Naive thymus-derived CD4-positive, alpha-beta T cell (primary cell): ENCODE results near the gene TRIM17. TPM values are rescaled to one million over a fixed set of nuclear protein-coding genes. Genes with fewer than 3 reads are reported as not detected.

ENCODE experiments used
- ATAC-seq: fragments of 150-1000 bp; cut with Tn5 transposase; 2 replicates; pipeline ENCODE4 v1.10.0; 2021; ENCODE audit warnings: mild to moderate bottlenecking, moderate library complexity
- CTCF ChIA-PET: fragments of 350-600 bp; sonication (Branson Sonifier 250); formaldehyde crosslinking; loops from one replicate; lab custom pipeline; 2021; ENCODE audit warnings: antibody characterized with exemption; lab: Charles Lee
- POLR2A ChIA-PET: fragments of 350-600 bp; sonication (Branson Sonifier 250); formaldehyde crosslinking; loops from one replicate; lab custom pipeline; 2021; ENCODE audit warnings: antibody characterized with exemption, inconsistent platforms; lab: Charles Lee
- DNase-seq, 9 donors: peaks; one replicate each; pipeline versions ENCODE4 v3.0.0 to v3.0.0-alpha.2; 2020 to 2022; ENCODE audit warnings: mixed read lengths in 1 of 9
- H3K27ac ChIP-seq: one replicate; pipeline ENCODE4 v1.7.0; 2013; ENCODE audit warnings: mild to moderate bottlenecking, low read depth, low read length, moderate library complexity
- H3K27me3 ChIP-seq, 2 donors: one replicate each; pipeline ENCODE4 v1.7.0; 2013; ENCODE audit warnings: low read length in 2 of 2, mild to moderate bottlenecking in 2 of 2, moderate library complexity in 2 of 2; ENCODE audit not compliant: control insufficient read depth in 2 of 2, insufficient read depth in 2 of 2
- H3K36me3 ChIP-seq, 3 experiments: 1 replicate in 2 of 3; 2 replicates in 1 of 3; pipeline ENCODE4 v1.7.0; 2013; ENCODE audit warnings: low read length in 3 of 3, mild to moderate bottlenecking in 3 of 3, moderate library complexity in 1 of 3; ENCODE audit not compliant: insufficient read depth in 3 of 3, control insufficient read depth in 2 of 3
- H3K4me1 ChIP-seq, 2 donors: one replicate each; pipeline ENCODE4 v1.7.0; 2013; ENCODE audit warnings: low read length in 2 of 2, mild to moderate bottlenecking in 2 of 2, moderate library complexity in 1 of 2; ENCODE audit not compliant: control insufficient read depth in 2 of 2, insufficient read depth in 2 of 2
- H3K4me3 ChIP-seq: 2 replicates; pipeline ENCODE4 v1.7.0; 2013; ENCODE audit warnings: mild to moderate bottlenecking, low read length
- H3K9me3 ChIP-seq, 3 experiments: 1 replicate in 2 of 3; 2 replicates in 1 of 3; pipeline ENCODE4 v1.7.0; 2013; ENCODE audit warnings: low read length in 3 of 3; ENCODE audit not compliant: control insufficient read depth in 2 of 3
- H3K27ac Mint-ChIP-seq, 9 donors: one replicate each; pipeline ENCODE4 v1.8.0; 2020 to 2022; ENCODE audit warnings: mixed read lengths in 9 of 9, mild to moderate bottlenecking in 8 of 9, moderate library complexity in 5 of 9, inconsistent platforms in 2 of 9
- H3K27me3 Mint-ChIP-seq, 5 donors: one replicate each; pipeline ENCODE4 v1.8.0; 2021 to 2022; ENCODE audit warnings: mixed read lengths in 5 of 5, mild to moderate bottlenecking in 1 of 5
- H3K36me3 Mint-ChIP-seq, 5 donors: one replicate each; pipeline ENCODE4 v1.8.0; 2020 to 2022; ENCODE audit warnings: mixed read lengths in 5 of 5, mild to moderate bottlenecking in 3 of 5, inconsistent platforms in 1 of 5
- H3K4me1 Mint-ChIP-seq, 7 donors: one replicate each; pipeline ENCODE4 v1.8.0; 2020 to 2022; ENCODE audit warnings: mixed read lengths in 7 of 7, mild to moderate bottlenecking in 3 of 7, inconsistent platforms in 1 of 7
- H3K4me3 Mint-ChIP-seq, 10 donors: one replicate each; pipeline ENCODE4 v1.8.0; 2020 to 2022; ENCODE audit warnings: mild to moderate bottlenecking in 10 of 10, mixed read lengths in 10 of 10, moderate library complexity in 6 of 10, inconsistent platforms in 2 of 10
- H3K9me3 Mint-ChIP-seq, 11 donors: one replicate each; pipeline ENCODE4 v1.8.0; 2020 to 2022; ENCODE audit warnings: mixed read lengths in 11 of 11, mild to moderate bottlenecking in 4 of 11, inconsistent platforms in 1 of 11, moderate library complexity in 1 of 11
- intact Hi-C, 2 donors: fragments of 100-400 bp; cut with micrococcal nuclease; formaldehyde crosslinking; loops; one replicate each; pipeline ENCODE4 v1.15.1; 2023
- polyA plus RNA-seq, 2 donors: library from polyadenylated mRNA; unstranded; fragments of 300-500 nt; fragmentation: Illumina TruSeq; gene quantifications; one replicate each; pipeline ENCODE4 v1.2.3, GENCODE V29; 2021
- total RNA-seq, 6 experiments: library from RNA in 5 of 6; stranded (reverse) in 5 of 6; gene quantifications; 1 replicate in 5 of 6; 2 replicates in 1 of 6; pipeline ENCODE4 v1.2.3 and lab custom pipeline; 2021 to 2026

TRIM17 gene
- total and polyA plus RNA-seq, 7 experiments from 2014 or later, result 0.18 to 2.5 (median 1.00) TPM

DNA sequence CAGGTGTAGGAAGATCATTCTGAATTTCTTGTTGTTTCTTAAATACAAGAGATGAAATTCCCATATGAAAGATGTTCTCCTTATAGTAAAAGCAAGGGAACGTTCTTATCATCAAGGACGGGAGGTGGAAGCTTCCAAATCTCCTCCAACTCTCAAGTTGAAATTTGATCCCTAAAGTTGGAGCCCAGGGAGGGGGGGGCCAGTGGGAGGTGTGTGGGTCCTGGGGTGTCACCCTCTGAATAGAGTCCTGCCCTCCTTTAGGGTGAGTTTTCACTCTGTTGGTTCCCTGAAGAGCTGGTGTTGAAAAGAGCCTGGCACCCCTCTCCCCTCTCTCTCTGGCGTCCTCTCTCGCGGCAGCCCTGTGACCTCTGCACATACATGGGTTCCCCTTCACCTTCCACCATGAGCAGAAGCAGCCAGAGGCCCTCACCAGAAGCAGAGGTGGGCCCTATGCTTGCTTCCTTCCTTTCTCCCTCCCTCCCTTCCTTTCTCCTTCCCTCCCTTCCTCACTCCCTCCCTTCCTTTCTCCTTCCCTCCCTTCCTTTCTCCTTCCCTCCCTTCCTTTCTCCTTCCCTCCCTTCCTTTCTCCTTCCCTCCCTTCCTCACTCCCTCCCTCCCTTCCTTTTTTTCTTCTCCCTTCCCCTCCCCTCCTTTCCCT is 10.0 kb upstream of the TRIM17 start:
- ATAC-seq (no peak), DNase-seq (no peak)
- Histone ChIP-seq H3K4me3 (no peak overlapping the region), H3K27ac (no peak overlapping the region), H3K27me3 (no peaks in the 10 kb centered on the region), H3K36me3 (no peaks in the 10 kb centered on the region), H3K4me1 (no peaks in the 10 kb centered on the region), H3K9me3 (no peaks in the 10 kb centered on the region)
- ChIA-PET POLR2A (interaction anchor here (0.7 to 1.0 kb wide), 2 partner anchors 18 to 35 kb away, joined by 3 to 4 read pairs; no protein-coding TSS in a partner anchor), CTCF (no interaction called here)
- H3K4me1 Mint-ChIP-seq, result peaks cover 0 to 3% (median 0%) of the 10 kb centered on the region in 7 donors
- H3K36me3 Mint-ChIP-seq, result peaks cover 0 to 6% (median 0%) of the 10 kb centered on the region in 5 donors
- intact Hi-C loops, result no loop called here
- no peak overlapping the region for H3K27ac Mint-ChIP-seq
- peaks cover 7 to 33% (median 26%) of the 10 kb centered on the region in 5 donors for H3K27me3 Mint-ChIP-seq
- no peaks in the 10 kb centered on the region for H3K9me3 Mint-ChIP-seq
- no peak overlapping the region for H3K4me3 Mint-ChIP-seq

DNA sequence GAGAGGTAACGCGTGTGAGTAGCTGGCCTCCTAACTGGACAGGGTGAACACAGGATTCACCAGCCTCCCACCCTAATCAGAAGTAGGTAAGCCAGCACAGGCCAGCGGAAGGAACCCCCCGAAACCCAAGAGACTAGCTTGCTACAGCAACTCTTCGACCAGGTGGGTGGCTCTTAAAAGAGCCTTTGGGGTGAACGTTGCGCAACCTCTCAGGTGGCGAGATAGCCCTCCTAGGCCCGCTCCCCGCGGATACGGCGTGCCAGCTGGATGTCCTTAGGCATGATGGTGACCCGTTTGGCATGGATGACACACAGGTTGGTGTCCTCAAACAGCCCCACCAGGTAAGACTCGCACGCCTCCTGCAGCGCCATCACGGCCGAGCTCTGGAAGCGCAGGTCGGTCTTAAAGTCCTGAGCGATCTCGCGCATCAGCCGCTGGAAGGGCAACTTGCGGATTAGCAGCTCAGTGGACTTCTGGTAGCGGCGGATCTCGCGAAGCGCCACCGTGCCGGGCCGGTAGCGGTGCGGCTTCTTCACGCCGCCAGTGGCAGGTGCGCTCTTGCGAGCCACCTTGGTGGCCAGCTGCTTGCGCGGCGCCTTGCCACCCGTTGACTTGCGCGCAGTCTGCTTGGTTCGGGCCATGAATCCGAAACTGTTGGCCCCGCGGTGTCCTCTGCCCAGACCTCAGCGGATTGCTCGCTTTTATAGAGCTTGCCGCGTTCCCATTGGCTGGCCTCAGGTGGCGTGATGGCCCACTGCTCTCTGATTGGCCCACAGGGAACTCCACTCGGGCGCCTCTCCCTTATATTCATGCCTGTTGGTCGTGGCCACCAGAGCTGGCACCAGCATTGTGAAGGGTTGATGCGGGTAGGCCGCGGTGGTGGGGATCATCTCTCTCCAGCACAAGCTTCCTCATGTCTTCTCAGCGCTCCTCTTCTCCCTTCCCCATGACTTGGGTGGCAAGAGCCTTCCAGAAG is 8.3 kb upstream of the TRIM17 start:
- intact Hi-C loops, result no loop called here
- H3K36me3 Mint-ChIP-seq, result peaks cover 0 to 13% (median 0%) of the 10 kb centered on the region in 5 donors
- Histone ChIP-seq H3K36me3 (no peaks in the 10 kb centered on the region), H3K4me1 (no peaks in the 10 kb centered on the region), H3K9me3 (no peaks in the 10 kb centered on the region), H3K27me3 (no peaks in the 10 kb centered on the region), H3K27ac (no peak overlapping the region), H3K4me3 (no peak overlapping the region)
- no peak overlapping the region for H3K4me3 Mint-ChIP-seq
- ChIA-PET POLR2A (interaction anchor here (0.6 kb wide), 1 partner anchor 15 kb away, joined by 3 read pairs; no protein-coding TSS in a partner anchor), CTCF (no interaction called here)
- peaks cover 5 to 34% (median 18%) of the 10 kb centered on the region in 5 donors for H3K27me3 Mint-ChIP-seq
- H3K9me3 Mint-ChIP-seq, result no peaks in the 10 kb centered on the region
- H3K27ac Mint-ChIP-seq, result no peak overlapping the region
- ATAC-seq, result no peak
- peaks cover 0 to 12% (median 0%) of the 10 kb centered on the region in 7 donors for H3K4me1 Mint-ChIP-seq
- no peak for DNase-seq

DNA sequence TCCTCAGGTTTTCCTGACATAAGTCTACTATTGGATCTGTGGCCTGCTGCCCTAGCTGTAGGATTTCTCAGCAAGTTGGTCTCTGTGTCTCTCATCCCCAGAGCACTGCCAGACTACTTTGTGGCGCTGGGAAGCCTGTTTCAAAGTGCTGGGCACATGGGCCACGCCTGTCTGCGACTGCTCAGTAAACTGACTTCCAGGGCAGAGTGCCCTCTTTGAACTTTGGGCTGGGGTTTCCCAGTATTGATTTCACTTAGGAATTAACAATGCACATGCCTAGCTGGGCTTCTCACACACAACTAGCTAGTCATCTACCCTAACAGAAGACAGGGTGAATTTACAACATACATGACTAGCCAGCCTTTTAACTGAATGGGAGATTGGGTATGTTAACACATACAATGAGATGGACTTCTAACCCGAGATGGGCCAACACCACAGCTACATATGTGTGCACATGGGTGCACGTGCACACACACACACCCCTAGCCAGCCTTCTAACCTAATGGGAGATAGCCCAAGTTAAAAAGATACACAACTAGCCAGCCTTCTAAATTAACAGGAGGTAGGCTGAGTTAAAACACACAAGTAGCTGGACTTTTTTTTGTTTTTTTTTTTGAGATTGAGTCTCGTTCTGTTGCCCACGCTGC is 6.9 kb upstream of the TRIM17 start:
- intact Hi-C loops, result no loop called here
- no peak for ATAC-seq
- H3K4me1 ChIP-seq, result no peaks in the 10 kb centered on the region
- no peaks in the 10 kb centered on the region for H3K36me3 ChIP-seq
- Mint-ChIP-seq H3K4me1 (peaks cover 0 to 12% (median 0%) of the 10 kb centered on the region in 7 donors), H3K27ac (no peak overlapping the region), H3K9me3 (peaks cover 0 to under 1% (median 0%) of the 10 kb centered on the region in 11 donors), H3K27me3 (peaks cover 0 to 29% (median 20%) of the 10 kb centered on the region in 5 donors), H3K4me3 (no peak overlapping the region), H3K36me3 (peaks cover 0 to 15% (median 0%) of the 10 kb centered on the region in 5 donors)
- POLR2A ChIA-PET, result no interaction called here
- no peaks in the 10 kb centered on the region for H3K9me3 ChIP-seq
- no peaks in the 10 kb centered on the region for H3K27me3 ChIP-seq
- H3K27ac ChIP-seq, result no peak overlapping the region
- DNase-seq, result no peak
- CTCF ChIA-PET, result no interaction called here
- no peak overlapping the region for H3K4me3 ChIP-seq

DNA sequence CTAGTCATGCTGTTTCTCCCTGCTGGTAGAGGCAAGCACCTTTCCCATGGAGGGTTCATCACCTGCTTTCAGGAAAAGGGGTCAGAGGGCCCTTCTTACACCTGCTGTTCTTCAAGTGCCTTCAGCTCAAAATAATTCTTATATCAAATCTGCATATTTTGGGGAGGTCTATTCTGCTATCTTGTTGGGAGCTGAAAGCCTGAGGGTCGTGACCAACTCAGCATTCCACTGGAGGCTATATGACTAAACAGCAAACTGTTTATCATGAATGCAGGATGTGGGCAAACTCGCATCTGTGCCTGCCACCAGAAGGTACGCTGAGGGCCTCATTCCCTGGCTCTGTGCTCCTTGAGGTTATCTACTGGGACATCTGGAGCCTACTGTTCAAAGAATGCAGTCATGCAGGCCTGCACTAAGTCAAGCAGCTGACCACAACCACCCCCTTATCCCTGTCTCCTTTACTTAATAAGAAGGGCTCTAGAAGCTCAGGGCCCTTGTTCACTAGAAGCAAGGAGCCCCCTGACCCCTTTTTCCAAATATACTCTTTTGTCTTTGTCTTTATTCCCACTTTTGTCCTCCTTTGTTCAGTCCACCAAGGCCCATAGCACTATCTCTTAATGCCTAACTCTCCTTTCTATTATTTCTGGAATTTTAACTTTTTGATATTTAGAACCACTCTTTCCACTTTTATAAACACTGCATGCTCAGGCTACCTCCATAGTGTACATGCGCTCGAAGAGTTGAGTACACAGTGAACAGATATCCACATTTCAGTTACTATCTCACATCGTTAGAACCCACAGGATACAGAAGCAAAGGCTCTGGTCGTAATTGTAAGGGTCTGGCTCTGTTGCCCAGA is 4.5 kb upstream of the TRIM17 start:
- Mint-ChIP-seq H3K27me3 (peaks cover 0 to 33% (median 11%) of the 10 kb centered on the region in 5 donors), H3K4me1 (peaks cover 0 to 23% (median 11%) of the 10 kb centered on the region in 7 donors), H3K27ac (no peak overlapping the region), H3K9me3 (peaks cover 0 to 2% (median 0%) of the 10 kb centered on the region in 11 donors), H3K36me3 (peaks cover 0 to 15% (median 0%) of the 10 kb centered on the region in 5 donors), H3K4me3 (no peak overlapping the region)
- DNase-seq (no peak), ATAC-seq (no peak)
- ChIA-PET CTCF (interaction anchor here (0.6 kb wide), 1 partner anchor 1321 kb away, joined by 3 read pairs; no protein-coding TSS in a partner anchor), POLR2A (interaction anchor here (1.6 kb wide), 1 partner anchor 9 kb away, joined by 4 read pairs; no protein-coding TSS in a partner anchor)
- Histone ChIP-seq H3K27ac (no peak overlapping the region), H3K27me3 (no peaks in the 10 kb centered on the region), H3K9me3 (no peaks in the 10 kb centered on the region), H3K36me3 (no peaks in the 10 kb centered on the region), H3K4me3 (no peak overlapping the region), H3K4me1 (peaks cover 0 to 9% of the 10 kb centered on the region in 2 donors)
- intact Hi-C loops, result no loop called here

DNA sequence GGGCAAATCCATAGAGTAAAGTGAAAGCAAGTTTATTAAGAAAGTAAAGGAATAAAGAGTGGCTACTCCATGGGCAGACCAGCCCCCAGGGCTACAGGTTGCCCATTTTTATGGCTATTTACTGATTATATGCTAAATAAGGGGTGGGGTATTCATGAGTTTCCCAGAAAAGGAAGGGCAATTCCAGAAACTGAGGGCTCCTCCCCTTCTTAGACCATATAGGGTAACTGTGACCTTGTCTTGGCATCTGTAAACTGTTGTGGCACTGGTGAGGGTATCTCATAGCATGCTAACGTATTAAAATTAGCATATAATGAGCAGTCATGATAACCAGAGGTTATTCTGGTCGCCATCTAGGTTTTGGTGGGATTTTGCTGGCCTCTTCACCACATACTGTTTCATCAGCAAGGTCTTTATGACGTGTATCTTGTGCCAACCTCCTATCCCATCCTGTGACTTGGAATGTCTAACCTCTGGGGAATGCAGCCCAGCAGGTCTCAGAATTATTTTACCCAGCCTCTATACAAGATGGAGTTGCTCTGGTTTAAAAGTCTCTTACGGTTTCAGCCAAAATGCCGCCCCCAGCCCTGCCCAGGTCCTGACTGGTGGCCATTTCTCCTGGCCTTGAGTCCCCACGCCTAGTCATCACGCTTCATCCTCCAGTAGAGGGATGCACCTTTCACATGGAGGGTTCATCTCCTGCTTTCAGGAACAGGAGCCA is 982 bp upstream of the TRIM17 start:
- peaks cover 0 to 45% (median 18%) of the 10 kb centered on the region in 5 donors for H3K27me3 Mint-ChIP-seq
- ChIA-PET POLR2A (no interaction called here), CTCF (no interaction called here)
- no peaks in the 10 kb centered on the region for H3K9me3 ChIP-seq
- no peak for ATAC-seq
- H3K27ac ChIP-seq, result no peak overlapping the region
- intact Hi-C loops, result loop anchor here in 1 of 2 donors (2.0 kb wide), 2 partner anchors 39 to 69 kb away; partner anchors contain the start of gene RNF187
- peaks cover 5 to 15% of the 10 kb centered on the region in 2 donors for H3K4me1 ChIP-seq
- peak overlapping the region in 2 of 9 donors; percentile 4 to 28 for H3K27ac Mint-ChIP-seq
- peaks cover 8 to 36% (median 27%) of the 10 kb centered on the region in 7 donors for H3K4me1 Mint-ChIP-seq
- H3K4me3 ChIP-seq, result no peak overlapping the region
- no peaks in the 10 kb centered on the region for H3K36me3 ChIP-seq
- peak overlapping the region in 9 of 10 donors; percentile 32 to 90 (median 81) for H3K4me3 Mint-ChIP-seq
- no peaks in the 10 kb centered on the region for H3K27me3 ChIP-seq
- peaks cover 0 to 2% (median 0%) of the 10 kb centered on the region in 11 donors for H3K9me3 Mint-ChIP-seq
- peaks cover 0 to 19% (median 0%) of the 10 kb centered on the region in 5 donors for H3K36me3 Mint-ChIP-seq
- DNase-seq, result no peak
